GM10266 (cell line): ENCODE results near the gene SMIM27.
A peak's percentile ranks its signal among the peaks of the same experiment; 100 is the strongest.
"Not testable (repeated sequence)": the region's sequence is repeated elsewhere in the genome, so short reads cannot be mapped to it uniquely, and the experiment has no call there.

ENCODE experiments used
- DNase-seq: peaks from one replicate; pipeline ENCODE4 v3.0.0; 2012; ENCODE audit errors: extremely low spot score
- TF ChIP-seq, protein P1 (sequence below): IDR thresholded peaks from 2 replicates; pipeline ENCODE4 v1.5.1; 2012; ENCODE audit warnings: mild to moderate bottlenecking, low read depth; ENCODE audit not compliant: control insufficient read depth, insufficient read depth; ENCODE audit errors: missing control alignments

SMIM27 gene

DNA sequence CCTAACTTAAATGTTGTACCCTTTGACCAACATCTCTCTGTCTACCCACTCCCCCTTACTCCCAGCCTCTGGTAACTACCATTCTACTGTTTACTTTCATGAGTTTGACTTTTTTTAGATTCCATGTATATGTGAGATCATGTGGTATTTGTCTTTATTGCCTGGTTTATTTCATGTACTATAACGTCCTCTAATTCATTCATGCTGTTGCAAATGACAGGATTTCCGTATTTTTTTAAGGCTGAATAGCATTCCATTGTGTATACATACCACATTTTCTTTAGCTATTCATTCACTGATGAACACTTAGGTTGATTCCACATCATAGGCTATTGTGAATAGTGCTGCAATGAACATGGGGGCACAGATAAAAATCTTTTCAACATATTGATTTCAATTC lies 32.7 kb downstream of the SMIM27 start:
- no peak for DNase-seq

DNA sequence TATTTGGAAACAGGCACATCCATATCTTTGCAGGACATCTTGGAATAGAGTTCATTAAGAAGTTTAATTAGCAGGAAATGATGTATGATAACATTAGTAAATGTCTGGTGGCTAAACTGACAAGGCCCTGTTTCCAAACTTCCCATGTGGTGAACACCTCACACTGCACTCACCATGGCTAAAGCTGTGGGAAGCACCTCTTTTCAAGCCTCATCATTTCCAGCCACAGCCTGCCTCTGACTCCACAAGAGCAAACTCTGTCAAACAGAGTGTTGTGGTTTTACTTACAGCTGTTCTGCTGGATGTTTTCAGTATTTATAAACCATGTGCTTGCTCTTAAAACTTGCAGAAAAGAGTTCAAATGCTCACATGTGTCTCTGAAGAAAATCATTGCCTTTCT lies 35.8 kb downstream of the SMIM27 start:
- TF ChIP-seq, protein P1, sequence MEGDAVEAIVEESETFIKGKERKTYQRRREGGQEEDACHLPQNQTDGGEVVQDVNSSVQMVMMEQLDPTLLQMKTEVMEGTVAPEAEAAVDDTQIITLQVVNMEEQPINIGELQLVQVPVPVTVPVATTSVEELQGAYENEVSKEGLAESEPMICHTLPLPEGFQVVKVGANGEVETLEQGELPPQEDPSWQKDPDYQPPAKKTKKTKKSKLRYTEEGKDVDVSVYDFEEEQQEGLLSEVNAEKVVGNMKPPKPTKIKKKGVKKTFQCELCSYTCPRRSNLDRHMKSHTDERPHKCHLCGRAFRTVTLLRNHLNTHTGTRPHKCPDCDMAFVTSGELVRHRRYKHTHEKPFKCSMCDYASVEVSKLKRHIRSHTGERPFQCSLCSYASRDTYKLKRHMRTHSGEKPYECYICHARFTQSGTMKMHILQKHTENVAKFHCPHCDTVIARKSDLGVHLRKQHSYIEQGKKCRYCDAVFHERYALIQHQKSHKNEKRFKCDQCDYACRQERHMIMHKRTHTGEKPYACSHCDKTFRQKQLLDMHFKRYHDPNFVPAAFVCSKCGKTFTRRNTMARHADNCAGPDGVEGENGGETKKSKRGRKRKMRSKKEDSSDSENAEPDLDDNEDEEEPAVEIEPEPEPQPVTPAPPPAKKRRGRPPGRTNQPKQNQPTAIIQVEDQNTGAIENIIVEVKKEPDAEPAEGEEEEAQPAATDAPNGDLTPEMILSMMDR = no peak
- DNase-seq = no peak

More for the DNA sequence above, 32.7 kb downstream of the SMIM27 start:
- TF ChIP-seq, protein P1 = no peak

GRCh38 chr9:32589083-32589723 lies 37.1 kb downstream of the SMIM27 start:
- peak; percentile 43 for DNase-seq
- TF ChIP-seq, protein P1 = peak; percentile 58

DNA sequence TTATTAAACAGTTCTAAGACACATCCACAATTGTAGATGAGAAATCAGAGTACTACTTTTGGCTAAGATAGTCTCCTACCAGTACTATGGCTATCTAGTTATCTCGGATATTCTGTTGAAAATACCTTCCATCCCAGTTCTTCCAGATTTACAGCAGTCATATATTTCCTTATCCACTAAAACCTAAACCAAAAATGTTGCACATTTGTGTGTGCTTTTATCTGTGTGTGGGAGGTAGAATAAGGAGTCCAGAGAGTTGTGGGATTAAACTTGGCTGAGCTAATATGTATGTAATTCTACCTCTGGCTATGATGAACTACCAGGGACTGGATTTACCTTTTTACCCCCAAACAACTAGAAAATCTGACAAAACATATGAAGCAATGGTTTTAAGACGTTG lies 38.3 kb downstream of the SMIM27 start:
- TF ChIP-seq, protein P1 = no peak
- no peak for DNase-seq

- TF ChIP-seq, protein P1 = no peak
Observed at GRCh38 chr9:32590898-32591297, 38.8 kb downstream of the SMIM27 start.

DNA sequence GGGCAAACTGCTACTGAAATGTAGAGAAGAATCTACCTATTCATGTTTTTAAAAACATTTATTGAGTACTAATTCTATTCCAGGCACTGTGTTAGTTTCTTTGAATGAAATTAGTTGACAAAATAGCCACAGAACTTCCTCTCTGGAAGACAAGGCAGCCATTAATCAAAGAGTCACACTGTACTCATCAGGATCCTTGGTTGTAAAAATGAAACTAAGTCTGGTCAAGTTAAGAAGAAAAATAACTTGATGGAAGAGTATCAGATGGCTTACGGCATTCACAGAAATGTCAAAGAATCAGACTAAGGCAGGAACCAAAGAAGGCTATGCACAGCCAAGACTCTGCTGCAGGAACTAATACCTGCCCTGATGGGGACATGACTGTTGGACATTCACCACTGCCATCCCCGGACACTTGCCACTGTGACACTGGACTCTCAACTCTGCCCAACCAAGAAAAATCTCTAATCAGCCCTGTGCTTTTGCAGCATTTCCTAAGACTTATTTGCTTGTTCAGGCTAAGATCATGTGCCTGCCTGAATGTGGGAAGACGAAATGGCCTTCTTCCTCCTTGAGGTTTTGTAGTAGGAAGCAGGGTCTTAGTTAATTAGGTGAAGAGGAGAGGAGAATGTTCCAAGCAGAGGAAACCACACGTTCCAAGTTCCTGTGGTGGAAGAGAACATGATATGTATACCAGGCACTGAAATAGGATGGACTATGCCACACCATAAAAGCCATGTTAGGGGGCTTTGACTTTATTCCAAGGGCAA lies 44.2 kb downstream of the SMIM27 start:
- DNase-seq = no peak
- TF ChIP-seq, protein P1 = no peak

More at GRCh38 chr9:32590898-32591297, 38.8 kb downstream of the SMIM27 start:
- no peak for DNase-seq

- DNase-seq = no peak
- TF ChIP-seq, protein P1 = no peak
Observed at GRCh38 chr9:32596936-32597335, 44.8 kb downstream of the SMIM27 start.

DNA sequence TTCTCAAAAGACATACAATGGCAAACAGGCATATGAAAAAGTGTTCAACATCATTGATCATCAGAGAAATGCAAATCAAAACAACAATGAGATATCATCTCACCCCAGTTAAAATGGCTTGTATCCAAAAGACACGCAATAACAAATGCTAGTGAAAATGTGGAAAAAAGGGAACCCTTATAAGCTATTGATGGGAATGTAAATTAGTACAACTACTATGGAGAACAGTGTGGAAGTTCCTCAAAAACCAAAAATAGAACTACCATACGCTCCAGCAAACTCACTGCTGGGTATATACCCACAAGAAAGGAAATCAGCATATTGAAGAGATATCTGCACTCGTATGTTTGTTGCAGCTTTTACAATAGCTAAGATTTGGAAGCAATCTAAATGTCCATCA lies 46.9 kb downstream of the SMIM27 start:
- not testable (repeated sequence) for DNase-seq
